SK-N-SH treated with all-trans-retinoic acid at 6 μM for 48 hours (cell line): ENCODE data around the gene EPS8.

Source experiments
- CSDC2 ChIP-seq: fragments of 250-450 bp; sonication (Bioruptor Pico); IDR thresholded peaks from 2 replicates; pipeline ENCODE4 v1.5.0; 2020; ENCODE audit warnings: mild to moderate bottlenecking, moderate library complexity
- CSRNP3 ChIP-seq: fragments of 250-450 bp; sonication (Bioruptor Pico); IDR thresholded peaks from 2 replicates; pipeline ENCODE4 v1.5.1; 2021; ENCODE audit warnings: mild to moderate bottlenecking, moderate library complexity
- RARB ChIP-seq: fragments of 250-450 bp; sonication (Bioruptor Pico); IDR thresholded peaks from 2 replicates; pipeline ENCODE4 v1.8.0; 2021; ENCODE audit warnings: mild to moderate bottlenecking, moderate library complexity
- ZNF565 ChIP-seq: fragments of 450-650 bp; formaldehyde crosslinking; conservative IDR thresholded peaks from 2 replicates; pipeline ENCODE4 v1.5.0; 2020; ENCODE audit warnings: low read depth, mild to moderate bottlenecking, moderate library complexity
- TF ChIP-seq, protein P1 (sequence below): fragments of 250-450 bp; sonication (Bioruptor Pico); IDR thresholded peaks from 2 replicates; pipeline ENCODE4 v1.5.1; 2020; ENCODE audit warnings: low read depth, mild to moderate bottlenecking, moderate library complexity

DNA sequence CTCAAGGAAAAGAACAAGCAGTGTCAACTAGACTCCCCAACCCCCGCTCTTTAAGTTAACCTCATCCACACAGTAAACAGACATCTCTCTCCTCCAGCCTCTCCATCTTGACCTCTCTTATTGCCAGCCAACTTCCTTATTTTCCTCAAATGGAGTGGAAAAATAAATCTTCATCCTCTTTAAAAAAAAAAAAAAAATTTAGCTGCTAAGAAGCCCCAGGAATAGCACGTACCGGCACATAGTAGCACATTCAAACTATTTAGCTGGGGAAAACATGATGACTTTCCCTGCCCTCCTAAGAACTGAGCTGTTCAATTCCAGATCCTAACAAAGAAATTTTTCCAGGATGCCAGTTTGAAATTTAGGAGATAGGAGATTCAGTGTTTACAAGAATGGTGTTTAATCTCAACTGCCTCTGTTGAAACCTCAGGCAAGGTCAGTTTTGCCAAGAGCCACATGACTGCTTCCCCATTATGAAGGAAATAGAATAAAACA is 90.8 kb downstream of the EPS8 start:
- TF ChIP-seq RARB (CRISPR knock-in tag) = no peak
- TF ChIP-seq ZNF565 (CRISPR knock-in tag) = no peak
- TF ChIP-seq, protein P1, sequence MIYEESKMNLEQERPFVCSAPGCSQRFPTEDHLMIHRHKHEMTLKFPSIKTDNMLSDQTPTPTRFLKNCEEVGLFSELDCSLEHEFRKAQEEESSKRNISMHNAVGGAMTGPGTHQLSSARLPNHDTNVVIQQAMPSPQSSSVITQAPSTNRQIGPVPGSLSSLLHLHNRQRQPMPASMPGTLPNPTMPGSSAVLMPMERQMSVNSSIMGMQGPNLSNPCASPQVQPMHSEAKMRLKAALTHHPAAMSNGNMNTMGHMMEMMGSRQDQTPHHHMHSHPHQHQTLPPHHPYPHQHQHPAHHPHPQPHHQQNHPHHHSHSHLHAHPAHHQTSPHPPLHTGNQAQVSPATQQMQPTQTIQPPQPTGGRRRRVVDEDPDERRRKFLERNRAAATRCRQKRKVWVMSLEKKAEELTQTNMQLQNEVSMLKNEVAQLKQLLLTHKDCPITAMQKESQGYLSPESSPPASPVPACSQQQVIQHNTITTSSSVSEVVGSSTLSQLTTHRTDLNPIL = no peak
- TF ChIP-seq CSRNP3 (CRISPR knock-in tag) = no peak
- TF ChIP-seq CSDC2 (CRISPR knock-in tag) = no peak
